Fibroblast of the aortic adventitia (primary cell): ENCODE results near the gene GALK2. TPM values are rescaled to one million over a fixed set of nuclear protein-coding genes. Genes with fewer than 3 reads are reported as not detected.

Experiments
- DNase-seq: peaks from one replicate; pipeline ENCODE4 v3.0.0-alpha.2; 2010; ENCODE audit warnings: low read depth
- H3K4me3 ChIP-seq: 2 replicates; pipeline ENCODE4 v1.5.1; 2011; ENCODE audit warnings: low read depth, mild to moderate bottlenecking, control low read depth, low read length, moderate library complexity
- total RNA-seq: library from RNA; depleted of rRNA; stranded (reverse); fragments of >200 nt; gene quantifications from 2 replicates; pipeline ENCODE4 v1.2.3, GENCODE V29; 2012; ENCODE audit warnings: low replicate concordance
- TF ChIP-seq, protein P1 (sequence below): IDR thresholded peaks from 2 replicates; pipeline ENCODE4 v1.5.1; 2011; ENCODE audit warnings: mild to moderate bottlenecking, low read length, control low read depth, inconsistent platforms; ENCODE audit not compliant: insufficient read depth

GALK2 gene
- total RNA-seq, 1 donor = 30.9 TPM

DNA sequence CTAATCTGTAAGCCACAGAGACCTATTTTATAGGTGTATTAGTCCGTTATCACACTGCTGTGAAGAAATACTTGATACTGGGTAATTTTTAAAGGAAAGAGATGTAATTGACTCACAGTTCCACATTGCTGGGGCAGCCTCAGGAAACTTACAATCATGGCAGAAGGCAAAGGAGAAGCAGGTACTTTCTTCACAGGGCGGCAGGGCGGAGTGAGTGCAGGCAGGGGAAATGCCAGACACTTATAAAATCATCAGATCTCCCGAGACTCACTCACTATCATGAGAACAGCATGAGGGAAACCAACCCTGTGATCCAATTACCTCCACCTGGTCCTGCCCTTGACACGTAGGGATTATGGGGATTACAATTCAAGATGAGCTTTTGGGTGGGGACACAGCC lies 108.7 kb downstream of the GALK2 start:
- DNase-seq = no peak
- no peak overlapping the region for H3K4me3 ChIP-seq
- TF ChIP-seq, protein P1, sequence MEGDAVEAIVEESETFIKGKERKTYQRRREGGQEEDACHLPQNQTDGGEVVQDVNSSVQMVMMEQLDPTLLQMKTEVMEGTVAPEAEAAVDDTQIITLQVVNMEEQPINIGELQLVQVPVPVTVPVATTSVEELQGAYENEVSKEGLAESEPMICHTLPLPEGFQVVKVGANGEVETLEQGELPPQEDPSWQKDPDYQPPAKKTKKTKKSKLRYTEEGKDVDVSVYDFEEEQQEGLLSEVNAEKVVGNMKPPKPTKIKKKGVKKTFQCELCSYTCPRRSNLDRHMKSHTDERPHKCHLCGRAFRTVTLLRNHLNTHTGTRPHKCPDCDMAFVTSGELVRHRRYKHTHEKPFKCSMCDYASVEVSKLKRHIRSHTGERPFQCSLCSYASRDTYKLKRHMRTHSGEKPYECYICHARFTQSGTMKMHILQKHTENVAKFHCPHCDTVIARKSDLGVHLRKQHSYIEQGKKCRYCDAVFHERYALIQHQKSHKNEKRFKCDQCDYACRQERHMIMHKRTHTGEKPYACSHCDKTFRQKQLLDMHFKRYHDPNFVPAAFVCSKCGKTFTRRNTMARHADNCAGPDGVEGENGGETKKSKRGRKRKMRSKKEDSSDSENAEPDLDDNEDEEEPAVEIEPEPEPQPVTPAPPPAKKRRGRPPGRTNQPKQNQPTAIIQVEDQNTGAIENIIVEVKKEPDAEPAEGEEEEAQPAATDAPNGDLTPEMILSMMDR = no peak

DNA sequence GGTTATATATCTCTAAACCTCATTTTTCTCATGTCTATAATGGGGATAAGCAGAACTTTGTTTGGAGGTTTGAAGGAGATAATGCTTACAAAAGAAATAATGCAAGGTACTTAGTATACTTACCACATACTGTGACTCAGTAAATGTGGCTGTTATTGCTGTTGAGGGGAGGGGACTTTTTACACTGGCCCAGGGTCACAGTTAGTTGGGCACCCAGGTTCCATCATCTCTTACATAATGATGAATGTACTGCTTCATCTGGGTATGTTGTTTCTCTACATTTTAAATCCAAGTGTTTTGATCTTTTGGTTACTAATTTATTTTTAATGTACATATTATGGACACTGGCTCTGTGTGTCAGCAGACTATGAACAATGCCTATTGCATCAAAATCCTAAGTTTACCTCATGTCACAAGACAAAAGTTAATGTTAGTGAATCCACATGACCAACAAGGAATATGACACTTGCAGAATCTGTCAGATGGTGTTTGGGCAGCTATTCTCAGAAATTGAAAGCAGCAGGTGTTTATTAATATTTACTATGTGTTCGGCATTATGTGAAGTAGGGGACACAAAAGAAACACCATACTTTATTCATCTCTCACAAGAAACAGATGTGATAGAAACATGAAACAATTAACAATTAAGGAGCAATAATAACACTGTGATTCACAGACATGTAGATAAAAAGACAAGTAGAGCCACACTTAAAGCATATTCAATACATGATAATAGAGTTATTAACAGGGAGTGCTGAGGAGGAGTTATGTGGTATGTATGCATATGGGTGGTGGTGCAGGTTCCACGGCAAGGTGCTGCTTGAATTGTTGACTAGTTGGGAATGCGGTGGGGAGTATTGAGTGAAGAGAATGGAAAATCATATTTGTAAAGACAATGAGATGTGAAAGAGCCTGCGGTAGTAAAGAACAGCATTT lies 109.7 kb downstream of the GALK2 start:
- no peak overlapping the region for H3K4me3 ChIP-seq
- TF ChIP-seq, protein P1 = no peak
- DNase-seq = no peak

DNA sequence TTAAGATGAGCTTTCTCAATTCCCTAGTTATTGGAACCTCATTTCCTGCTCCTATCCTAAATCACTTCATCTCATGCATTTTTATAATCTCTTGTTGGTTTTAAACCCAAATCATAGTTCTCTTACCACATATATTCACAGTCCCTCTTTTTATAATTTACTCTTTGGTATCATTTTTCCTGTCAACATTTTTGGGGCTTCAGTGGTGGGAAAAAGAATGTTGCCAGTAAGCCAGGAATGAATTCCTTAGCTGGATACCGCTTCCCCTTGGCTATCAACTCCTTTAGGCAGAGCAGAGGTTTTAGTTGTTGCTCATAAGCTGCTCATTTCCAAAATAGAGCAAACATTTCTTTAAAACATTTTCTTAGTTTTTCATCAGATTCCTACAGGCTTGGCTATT lies 112.3 kb downstream of the GALK2 start:
- TF ChIP-seq, protein P1 = no peak
- DNase-seq = peak; percentile 95

DNA sequence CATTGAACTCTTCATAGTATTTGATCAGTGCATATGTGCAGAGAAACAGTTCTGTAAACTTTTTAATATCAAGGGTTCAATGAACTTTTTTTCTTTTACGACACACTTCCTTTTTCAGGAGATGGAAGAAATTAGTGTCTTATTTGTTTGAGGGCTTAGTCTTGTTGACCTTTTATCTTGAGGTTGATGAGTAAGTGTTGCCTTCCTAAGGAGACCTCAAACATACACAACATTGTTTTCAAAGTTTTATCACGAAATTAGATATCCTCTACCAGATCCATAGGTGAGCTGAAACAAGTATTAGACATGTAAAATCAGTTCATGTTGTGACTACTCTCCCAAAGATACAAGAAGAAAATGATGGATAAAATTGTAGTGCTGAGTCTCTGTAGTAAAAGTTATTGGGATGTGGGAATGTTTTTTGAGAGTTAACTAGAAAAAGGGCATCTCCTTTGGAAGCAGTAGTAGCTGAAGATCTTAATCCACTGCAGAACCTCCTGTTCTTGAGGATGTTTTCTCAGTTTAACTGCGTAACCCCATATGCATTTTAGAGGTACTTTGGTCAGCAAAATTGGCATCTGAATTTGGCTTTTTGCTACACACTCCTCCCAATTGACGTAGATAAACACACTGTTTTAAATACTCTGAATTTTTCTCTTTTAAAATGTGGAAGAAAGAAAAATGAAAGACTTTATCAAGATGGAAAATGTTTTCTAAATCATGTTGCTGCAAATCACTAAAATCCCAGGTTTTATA lies 116.8 kb downstream of the GALK2 start:
- DNase-seq = peak; percentile 80
- H3K4me3 ChIP-seq = no peak overlapping the region
- TF ChIP-seq, protein P1 = no peak

More for the DNA sequence above, 112.3 kb downstream of the GALK2 start:
- no peak overlapping the region for H3K4me3 ChIP-seq

- peak; percentile 7 for DNase-seq
- H3K4me3 ChIP-seq = no peak overlapping the region
- TF ChIP-seq, protein P1 = no peak
Observed at GRCh38 chr15:49287481-49287880, 117.4 kb downstream of the GALK2 start.

- TF ChIP-seq, protein P1 = no peak
- H3K4me3 ChIP-seq = no peak overlapping the region
Observed at GRCh38 chr15:49288391-49288790, 118.3 kb downstream of the GALK2 start.

More at GRCh38 chr15:49288391-49288790, 118.3 kb downstream of the GALK2 start:
- peak; percentile 71 for DNase-seq
